CMK (cell line): ENCODE measurements around the gene RANBP17.
"Not testable (repeated sequence)": the region's sequence is repeated elsewhere in the genome, so short reads cannot be mapped to it uniquely, and the experiment has no call there.

Source experiments
- DNase-seq: peaks from one replicate; pipeline ENCODE4 v3.0.0-alpha.2; 2010; ENCODE audit warnings: low read depth

RANBP17 gene

DNA sequence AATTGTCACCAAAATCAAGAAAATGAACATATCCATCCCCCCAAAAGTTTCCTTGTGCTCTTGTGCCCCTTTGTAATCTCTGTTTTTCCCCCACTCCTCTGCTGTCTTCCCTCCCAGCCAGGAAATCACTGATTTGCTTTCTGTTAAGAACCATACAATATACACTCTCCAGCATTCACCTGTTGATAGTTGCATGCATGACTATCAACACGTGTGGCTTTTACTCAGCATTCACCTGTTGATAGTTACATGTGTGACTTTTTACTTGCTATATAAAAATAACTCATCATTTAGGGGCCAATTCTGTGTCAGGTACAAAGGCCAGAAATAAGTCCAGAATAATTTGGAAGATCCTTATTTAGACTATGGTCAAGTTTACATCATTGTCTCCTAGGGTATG, 6.0 kb downstream of the RANBP17 start:
- DNase-seq, result no peak

- DNase-seq, result not testable (repeated sequence)
These were observed 8.6 kb downstream of the RANBP17 start for GRCh38 chr5:170870390-170870789.

DNA sequence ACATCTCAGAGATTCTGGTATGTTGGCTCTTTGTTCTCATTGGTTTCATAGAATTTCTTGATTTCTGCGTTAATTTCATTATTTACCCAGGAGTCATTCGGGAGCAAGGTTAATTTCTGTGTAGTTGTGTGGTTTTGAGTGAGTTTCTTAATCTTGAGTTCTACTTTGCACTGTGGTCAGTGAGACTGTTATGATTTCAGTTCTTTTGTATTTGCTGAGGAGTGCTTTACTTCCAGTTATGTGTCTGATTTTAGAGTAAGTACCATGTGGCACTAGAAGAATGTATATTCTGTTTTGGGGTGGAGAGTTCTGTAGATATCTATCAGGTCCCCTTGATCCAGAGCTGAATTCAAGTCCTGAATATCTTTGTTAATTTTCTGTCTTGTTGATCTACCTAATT, 12.2 kb downstream of the RANBP17 start:
- DNase-seq, result no peak

- no peak for DNase-seq
These were observed 14.0 kb downstream of the RANBP17 start for GRCh38 chr5:170875811-170876210.

- no peak for DNase-seq
These were observed 18.3 kb downstream of the RANBP17 start for GRCh38 chr5:170880084-170880483.

- no peak for DNase-seq
These were observed 20.5 kb downstream of the RANBP17 start for GRCh38 chr5:170882345-170882744.

DNA sequence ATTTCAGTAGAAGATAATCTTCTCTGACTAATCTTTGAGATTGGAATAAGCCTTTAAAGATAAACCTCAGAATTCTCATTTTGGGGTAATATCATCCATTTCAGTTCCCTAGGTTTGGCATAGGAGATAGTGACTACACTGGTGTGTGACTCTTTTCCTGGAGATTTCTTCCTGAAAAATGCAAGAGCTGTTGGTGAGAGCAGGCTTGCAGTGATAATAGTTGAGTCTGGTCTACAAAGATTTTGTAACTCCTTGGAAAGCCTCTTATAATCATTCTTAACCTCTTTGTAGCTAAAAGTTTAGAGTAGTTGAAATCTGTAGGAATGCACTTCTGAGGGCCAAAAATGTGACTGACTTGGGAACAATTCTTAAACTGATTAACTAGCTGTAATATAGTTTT, 23.4 kb downstream of the RANBP17 start:
- no peak for DNase-seq

- DNase-seq, result no peak
These were observed 24.0 kb downstream of the RANBP17 start for GRCh38 chr5:170885809-170886208.

DNA sequence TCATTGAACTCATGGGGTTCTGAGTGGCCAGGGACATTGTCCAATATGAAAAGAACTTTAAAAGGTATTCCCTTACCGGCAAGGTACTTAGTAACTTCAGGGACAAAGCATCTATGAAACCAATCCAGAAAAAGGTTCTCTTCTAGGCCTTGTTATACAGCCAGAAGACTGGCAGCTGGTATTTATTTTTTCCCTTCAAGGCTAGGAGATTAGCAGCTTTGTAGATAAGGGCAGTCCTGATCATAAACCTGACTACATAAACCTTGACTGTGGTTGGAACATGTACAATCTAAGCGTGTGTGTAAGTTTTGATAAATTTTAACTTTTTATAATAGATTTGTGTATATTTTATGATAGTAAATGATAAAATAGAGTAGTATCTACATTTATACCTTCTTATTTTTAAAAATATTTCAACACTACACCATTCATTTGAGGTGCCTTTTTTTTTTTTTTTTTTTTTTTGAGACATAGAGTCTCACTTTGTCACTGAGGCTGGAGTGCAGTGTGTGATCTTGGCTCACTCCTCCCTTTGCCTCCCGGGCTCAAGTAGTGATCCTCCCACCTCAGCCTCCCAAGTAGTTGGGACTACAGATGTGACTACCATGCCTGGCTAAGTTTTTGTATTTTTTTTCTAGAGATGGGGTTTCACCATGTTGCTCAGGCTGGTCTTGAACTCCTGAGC, 24.5 kb downstream of the RANBP17 start:
- no peak for DNase-seq

- DNase-seq, result no peak
These were observed 30.4 kb downstream of the RANBP17 start for GRCh38 chr5:170892196-170892595.

DNA sequence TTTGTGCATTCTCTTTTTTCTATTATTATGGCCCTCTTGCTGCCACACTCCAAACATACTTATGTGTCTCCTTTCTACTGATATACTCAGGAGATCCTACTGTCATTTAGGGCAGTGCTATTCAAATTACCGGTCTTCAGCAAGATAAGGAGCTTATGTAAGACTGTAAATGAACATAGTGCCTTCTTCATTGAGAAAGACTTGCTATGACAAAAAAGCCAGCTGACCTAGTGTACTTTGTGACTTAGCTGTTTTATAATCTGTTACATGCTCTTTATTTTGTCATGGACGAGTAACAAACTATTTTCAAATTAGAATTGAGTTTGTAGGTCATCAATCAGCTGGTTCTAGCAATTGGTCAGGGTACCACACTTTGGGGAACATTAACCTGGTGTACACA, 32.8 kb downstream of the RANBP17 start:
- DNase-seq, result no peak

DNA sequence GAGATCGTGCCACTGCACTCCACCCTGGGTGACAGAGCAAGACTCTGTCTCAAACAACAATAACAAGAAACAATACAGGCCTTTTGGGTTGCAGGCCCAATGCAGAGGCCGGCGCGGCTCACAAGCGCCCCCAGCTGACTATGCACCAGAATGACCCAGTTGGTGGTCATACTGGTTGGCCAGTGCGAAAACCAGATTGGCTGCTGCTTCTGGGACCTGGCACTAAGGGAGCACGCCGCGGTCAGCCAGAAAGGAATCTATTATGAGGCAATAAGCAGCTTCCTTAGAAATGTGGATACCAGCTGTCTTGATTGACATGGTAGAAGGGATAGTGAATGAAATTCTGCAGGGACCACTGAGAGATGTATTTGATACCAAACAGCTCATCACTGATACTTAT, 35.0 kb downstream of the RANBP17 start:
- no peak for DNase-seq

DNA sequence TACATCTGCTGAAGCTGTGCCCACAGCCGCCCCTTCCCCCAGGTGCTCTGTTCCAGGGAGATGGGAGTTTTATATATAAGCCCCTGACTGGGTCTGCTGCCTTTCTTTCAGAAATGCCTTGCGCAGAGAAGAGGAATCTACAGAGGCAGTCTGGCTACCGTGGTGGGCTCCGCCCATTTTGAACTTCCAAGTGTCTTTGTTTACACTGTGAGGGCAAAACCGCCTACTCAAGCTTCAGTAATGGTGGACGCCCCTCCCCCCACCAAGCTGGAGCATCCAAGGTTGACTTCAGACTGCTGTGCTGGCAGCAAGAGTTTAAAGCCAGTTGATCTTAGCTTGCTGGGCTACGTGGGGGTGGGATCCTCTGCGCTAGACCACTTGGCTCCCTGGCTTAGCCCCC, 41.3 kb downstream of the RANBP17 start:
- no peak for DNase-seq

GRCh38 chr5:170907758-170908157, 45.9 kb downstream of the RANBP17 start:
- no peak for DNase-seq

- no peak for DNase-seq
These were observed 51.8 kb downstream of the RANBP17 start for GRCh38 chr5:170913573-170913972.

GRCh38 chr5:170917113-170917512, 55.3 kb downstream of the RANBP17 start:
- no peak for DNase-seq

DNA sequence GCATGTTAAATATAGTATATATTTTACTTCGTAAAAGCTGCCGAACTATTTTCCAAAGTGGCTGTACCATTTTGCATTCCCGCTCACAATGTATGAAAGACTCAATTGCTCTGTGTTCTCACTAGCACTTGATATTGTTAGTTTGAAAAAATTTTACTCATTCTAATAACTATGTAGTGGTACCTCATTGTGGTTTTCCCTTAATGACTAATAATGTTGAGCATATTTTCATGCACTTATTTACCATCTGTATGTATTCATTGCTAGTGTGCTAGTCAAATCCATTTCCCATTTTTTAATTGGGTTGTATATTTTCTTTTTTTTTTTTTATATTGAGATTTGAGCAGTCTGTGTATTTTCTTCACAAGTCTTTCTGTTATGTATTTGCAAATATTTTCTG, 58.4 kb downstream of the RANBP17 start:
- DNase-seq, result no peak

- DNase-seq, result not testable (repeated sequence)
These were observed 60.5 kb downstream of the RANBP17 start for GRCh38 chr5:170922331-170922730.

GRCh38 chr5:170923910-170924620, 62.2 kb downstream of the RANBP17 start:
- no peak for DNase-seq

GRCh38 chr5:170935534-170936218, 73.9 kb downstream of the RANBP17 start:
- not testable (repeated sequence) for DNase-seq

- DNase-seq, result no peak
These were observed 75.3 kb downstream of the RANBP17 start for GRCh38 chr5:170937072-170937471.

DNA sequence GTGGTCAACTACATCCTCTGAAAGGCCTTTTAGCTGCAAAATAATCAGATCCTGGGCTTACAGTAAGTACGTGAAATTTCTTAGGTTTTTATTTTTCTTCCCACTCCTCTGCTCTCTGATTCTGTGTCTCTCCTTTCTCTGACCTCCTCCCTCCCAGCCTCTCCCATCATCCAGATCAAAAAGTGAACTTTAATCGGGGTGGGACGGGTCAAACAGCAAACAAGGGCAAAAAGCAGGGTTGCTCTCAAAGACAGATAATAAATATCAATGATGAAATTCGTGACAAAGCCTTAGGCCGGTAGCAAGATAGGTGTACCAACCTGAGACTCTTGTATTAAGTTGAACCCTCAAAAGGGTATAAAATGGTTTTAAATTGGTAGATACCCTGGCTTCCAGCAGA, 76.1 kb downstream of the RANBP17 start:
- no peak for DNase-seq

DNA sequence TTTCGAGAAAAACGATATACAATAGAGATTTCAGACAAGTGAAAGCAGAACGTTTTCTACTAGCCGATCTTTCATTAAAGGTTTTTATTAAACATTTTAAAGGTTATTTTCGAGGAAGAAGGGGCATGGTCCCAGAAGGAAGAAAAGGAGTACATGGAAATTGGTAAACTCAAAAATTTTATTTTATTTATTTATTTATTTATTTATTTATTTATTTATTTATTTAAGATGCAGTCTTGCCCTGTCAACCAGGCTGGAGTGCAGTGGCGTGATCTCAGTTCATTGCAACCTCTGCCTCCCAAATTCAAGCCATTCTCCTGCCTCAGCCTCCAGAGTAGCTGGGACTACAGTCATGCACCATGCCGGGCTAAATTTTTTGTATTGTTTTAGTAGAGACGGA, 77.4 kb downstream of the RANBP17 start:
- no peak for DNase-seq
